Spinal cord (tissue), 10 donors: Measurements from ENCODE around the gene ARHGAP31. TPM values are rescaled to one million over a fixed set of nuclear protein-coding genes. Genes with fewer than 3 reads are reported as not detected.
A peak's percentile ranks its signal among the peaks of the same experiment; 100 is the strongest.
"Not testable (repeated sequence)": the region's sequence is repeated elsewhere in the genome, so short reads cannot be mapped to it uniquely, and the experiment has no call there.

Experiments used
- DNase-seq, 6 donors: peaks; one replicate each; pipeline versions ENCODE4 v3.0.0 to v3.0.0-alpha.2; 2013 to 2015; ENCODE audit warnings: low spot score in 6 of 6, low read depth in 4 of 6
- H3K27ac ChIP-seq: one replicate; pipeline ENCODE4 v1.5.1; 2013; ENCODE audit warnings: low read depth, low read length, control low read depth
- H3K27me3 ChIP-seq: one replicate; pipeline ENCODE4 v1.6.1; 2013; ENCODE audit warnings: low read length; ENCODE audit not compliant: control insufficient read depth, insufficient read depth
- H3K36me3 ChIP-seq: one replicate; pipeline ENCODE4 v1.6.1; 2013; ENCODE audit warnings: low read length; ENCODE audit not compliant: control insufficient read depth, insufficient read depth
- H3K4me1 ChIP-seq: one replicate; pipeline ENCODE4 v1.6.1; 2013; ENCODE audit warnings: low read length; ENCODE audit not compliant: control insufficient read depth, insufficient read depth
- H3K4me3 ChIP-seq: one replicate; pipeline ENCODE4 v1.5.1; 2013; ENCODE audit warnings: low read depth, low read length, control low read depth
- H3K9me3 ChIP-seq: one replicate; pipeline ENCODE4 v1.6.1; 2013; ENCODE audit warnings: low read length; ENCODE audit not compliant: control insufficient read depth, insufficient read depth
- WGBS: methylation state at CpG from one replicate; pipeline ENCODE4 v1.1.5; 2013; ENCODE audit warnings: missing lambda C conversion rate; ENCODE audit not compliant: insufficient coverage; 5-methylcytosine and 5-hydroxymethylcytosine counted together
- polyA plus RNA-seq, 2 donors: library from polyadenylated mRNA; unstranded; fragments of 120-200 nt; gene quantifications; one replicate each; pipeline ENCODE4 v1.2.1, GENCODE V29; 2013; ENCODE audit not compliant: insufficient read length in 2 of 2
- total RNA-seq, 2 donors: library from RNA; depleted of rRNA in 1 of 2; stranded (reverse); fragments of 120-200 nt in 1 of 2; fragments of >200 nt in 1 of 2; gene quantifications; one replicate each; pipeline versions ENCODE4 v1.2.3 to v1.2.4, GENCODE V29; 2013 to 2014
- donor health status: healthy.

Gene ARHGAP31
- total and polyA plus RNA-seq, 4 donors, result 15.0 to 27.9 (median 21.4) TPM

DNA sequence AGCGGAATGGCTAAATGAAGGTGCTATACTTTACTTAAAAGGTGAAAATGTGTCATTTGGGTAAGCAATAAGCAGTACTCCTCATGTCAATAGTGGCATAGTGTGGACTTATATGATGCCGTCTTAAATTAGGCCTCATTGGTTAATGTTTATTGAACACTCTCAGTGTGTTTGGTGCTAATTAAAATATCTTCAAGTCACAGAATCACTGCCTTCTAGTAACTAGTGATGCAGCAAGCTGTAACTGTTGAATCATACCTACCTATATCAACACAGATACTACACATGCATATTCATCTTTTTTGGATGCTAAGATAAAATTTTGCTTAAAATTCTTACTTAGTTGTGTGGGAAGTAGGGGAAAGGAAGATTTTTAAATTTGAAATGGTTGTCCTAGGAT lies 30.7 kb downstream of the ARHGAP31 start:
- no peaks in the 10 kb centered on the region for H3K36me3 ChIP-seq
- no peaks in the 10 kb centered on the region for H3K9me3 ChIP-seq
- DNase-seq, result no peak
- no CpG with 5 or more reads among the region's 2 CpGs for WGBS
- no peak overlapping the region for H3K27ac ChIP-seq
- H3K4me3 ChIP-seq, result no peak overlapping the region
- H3K4me1 ChIP-seq, result peaks cover 31% of the 10 kb centered on the region
- H3K27me3 ChIP-seq, result no peaks in the 10 kb centered on the region

DNA sequence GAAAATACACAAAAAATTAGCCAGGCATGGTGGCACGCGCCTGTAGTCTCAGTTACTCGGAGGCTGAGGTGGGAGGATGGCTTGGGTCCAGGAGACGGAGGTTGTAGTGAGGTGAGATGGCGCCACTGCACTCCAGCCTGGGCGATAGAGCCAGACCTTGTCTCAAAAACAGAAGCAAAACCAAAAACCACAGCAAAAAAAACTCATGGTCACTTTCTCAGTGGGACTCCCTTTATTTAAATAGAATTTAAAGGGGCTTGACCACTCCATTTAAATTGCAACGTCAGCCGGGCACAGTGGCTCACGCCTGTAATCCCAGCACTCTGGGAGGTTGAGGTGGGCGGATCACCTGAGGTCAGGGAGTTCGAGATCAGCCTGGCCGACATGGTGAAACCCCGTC lies 32.8 kb downstream of the ARHGAP31 start:
- 91% methylated on average over 7 of the region's 13 CpGs for WGBS
- Histone ChIP-seq H3K36me3 (no peaks in the 10 kb centered on the region), H3K27me3 (no peaks in the 10 kb centered on the region), H3K4me1 (peaks cover 43% of the 10 kb centered on the region), H3K4me3 (no peak overlapping the region), H3K27ac (no peak overlapping the region), H3K9me3 (no peaks in the 10 kb centered on the region)
- no peak for DNase-seq

GRCh38 chr3:119329551-119329950 lies 35.4 kb downstream of the ARHGAP31 start:
- H3K27ac ChIP-seq, result peak overlapping the region; percentile 93
- H3K36me3 ChIP-seq, result peaks cover 2% of the 10 kb centered on the region
- peaks cover 42% of the 10 kb centered on the region for H3K4me1 ChIP-seq
- H3K4me3 ChIP-seq, result no peak overlapping the region
- H3K27me3 ChIP-seq, result no peaks in the 10 kb centered on the region
- DNase-seq, result peak in 5 of 6 donors; percentile 54 to 92 (median 79)
- 25% methylated on average over 7 of the region's 7 CpGs for WGBS
- H3K9me3 ChIP-seq, result no peaks in the 10 kb centered on the region

DNA sequence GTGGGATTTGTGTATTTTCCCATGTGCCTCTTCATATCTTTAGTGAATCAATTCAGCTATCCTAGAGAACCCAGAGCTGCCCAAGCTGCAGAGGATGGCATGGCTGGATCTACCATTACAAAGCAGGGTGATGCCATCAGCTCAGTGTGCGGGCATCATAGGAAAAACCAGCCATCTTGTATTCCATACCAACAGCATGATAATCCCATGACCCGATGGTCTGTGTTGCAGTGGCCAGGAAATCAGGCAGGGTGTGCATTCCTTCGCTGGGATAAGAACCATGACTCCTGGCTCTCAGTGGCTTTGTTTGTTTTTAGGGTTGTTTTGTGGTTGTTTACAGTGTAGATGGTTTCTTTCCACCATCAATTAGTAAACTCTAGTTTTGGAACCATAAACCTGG lies 36.0 kb downstream of the ARHGAP31 start:
- WGBS, result no CpG with 5 or more reads among the region's 3 CpGs
- DNase-seq, result no peak
- Histone ChIP-seq H3K4me1 (peaks cover 43% of the 10 kb centered on the region), H3K27me3 (no peaks in the 10 kb centered on the region), H3K27ac (peak overlapping the region; percentile 93), H3K36me3 (peaks cover 2% of the 10 kb centered on the region), H3K4me3 (no peak overlapping the region), H3K9me3 (no peaks in the 10 kb centered on the region)

GRCh38 chr3:119330858-119331257 lies 36.7 kb downstream of the ARHGAP31 start:
- no peak overlapping the region for H3K4me3 ChIP-seq
- H3K36me3 ChIP-seq, result peaks cover 2% of the 10 kb centered on the region
- H3K27ac ChIP-seq, result peak overlapping the region; percentile 93
- WGBS, result no CpG with 5 or more reads among the region's 4 CpGs
- no peak for DNase-seq
- H3K9me3 ChIP-seq, result no peaks in the 10 kb centered on the region
- no peaks in the 10 kb centered on the region for H3K27me3 ChIP-seq
- H3K4me1 ChIP-seq, result peaks cover 43% of the 10 kb centered on the region

DNA sequence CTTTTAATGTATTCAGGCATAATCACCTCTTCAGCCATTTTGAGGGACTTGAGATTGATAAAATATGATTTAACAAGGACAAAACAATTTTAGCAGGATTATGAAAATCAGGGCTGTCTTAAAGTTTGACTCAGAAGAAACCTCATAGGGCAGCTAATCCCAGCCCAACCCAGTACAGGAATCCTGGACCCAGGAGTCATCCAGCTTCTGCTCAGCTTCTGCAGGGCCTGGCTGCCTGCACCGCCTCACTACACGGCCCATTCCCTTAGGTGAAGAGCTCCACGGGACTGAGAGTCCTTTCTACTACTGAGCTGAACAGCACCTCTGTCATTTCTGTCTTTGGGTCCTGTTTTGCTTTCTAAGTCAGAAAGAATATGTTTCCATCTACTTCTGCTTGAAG lies 37.5 kb downstream of the ARHGAP31 start:
- Histone ChIP-seq H3K36me3 (peaks cover 2% of the 10 kb centered on the region), H3K27ac (peak overlapping the region; percentile 6), H3K4me1 (peaks cover 42% of the 10 kb centered on the region), H3K9me3 (no peaks in the 10 kb centered on the region), H3K4me3 (no peak overlapping the region), H3K27me3 (no peaks in the 10 kb centered on the region)
- WGBS, result 69% methylated on average over 3 of the region's 3 CpGs
- DNase-seq, result no peak

DNA sequence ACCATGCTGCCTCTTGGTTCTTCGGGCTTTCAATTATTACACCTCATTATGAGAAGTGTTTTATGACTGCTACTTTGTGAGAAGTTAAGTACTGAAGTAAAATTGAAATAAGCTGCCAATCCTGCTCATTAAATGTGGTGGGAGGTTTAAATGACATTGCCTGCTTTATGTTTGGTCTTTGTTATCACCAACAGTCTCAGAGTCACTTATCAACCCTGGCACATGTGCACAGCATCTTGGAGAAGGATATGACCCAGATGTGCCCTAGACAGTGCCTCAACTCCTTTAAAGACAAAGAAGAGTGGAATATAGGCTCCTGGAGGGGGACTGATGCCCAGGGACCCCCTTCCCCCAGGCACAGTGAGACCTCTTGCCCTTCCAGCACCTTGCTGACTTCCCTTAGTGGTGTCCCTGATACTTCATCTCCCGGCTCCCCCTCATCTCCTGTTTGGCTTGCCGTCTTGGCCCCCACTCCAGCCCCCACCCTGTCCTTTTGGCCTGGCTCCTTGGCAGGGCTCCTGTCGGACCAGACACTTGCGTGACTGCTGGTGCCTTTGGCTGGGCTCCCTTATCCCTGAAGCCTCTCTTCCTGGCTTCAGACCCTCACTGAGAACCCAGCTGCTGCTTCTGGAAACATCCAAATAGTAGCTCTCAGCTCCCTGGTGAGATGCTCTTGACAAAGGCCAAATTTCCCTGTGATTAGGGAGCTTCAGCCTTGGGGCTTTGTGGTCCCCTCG lies 39.8 kb downstream of the ARHGAP31 start:
- DNase-seq, result peak in 1 of 6 donors; percentile 36
- H3K27ac ChIP-seq, result peak overlapping the region; percentile 47
- peaks cover 2% of the 10 kb centered on the region for H3K36me3 ChIP-seq
- no peak overlapping the region for H3K4me3 ChIP-seq
- H3K4me1 ChIP-seq, result peaks cover 35% of the 10 kb centered on the region
- WGBS, result 29% methylated on average over 4 of the region's 6 CpGs
- no peaks in the 10 kb centered on the region for H3K27me3 ChIP-seq
- no peaks in the 10 kb centered on the region for H3K9me3 ChIP-seq

GRCh38 chr3:119336823-119337222 lies 42.6 kb downstream of the ARHGAP31 start:
- no peak overlapping the region for H3K27ac ChIP-seq
- H3K4me1 ChIP-seq, result peaks cover 20% of the 10 kb centered on the region
- DNase-seq, result no peak
- no peaks in the 10 kb centered on the region for H3K9me3 ChIP-seq
- no peak overlapping the region for H3K4me3 ChIP-seq
- peaks cover 2% of the 10 kb centered on the region for H3K36me3 ChIP-seq
- 61% methylated on average over 2 of the region's 5 CpGs for WGBS
- no peaks in the 10 kb centered on the region for H3K27me3 ChIP-seq

DNA sequence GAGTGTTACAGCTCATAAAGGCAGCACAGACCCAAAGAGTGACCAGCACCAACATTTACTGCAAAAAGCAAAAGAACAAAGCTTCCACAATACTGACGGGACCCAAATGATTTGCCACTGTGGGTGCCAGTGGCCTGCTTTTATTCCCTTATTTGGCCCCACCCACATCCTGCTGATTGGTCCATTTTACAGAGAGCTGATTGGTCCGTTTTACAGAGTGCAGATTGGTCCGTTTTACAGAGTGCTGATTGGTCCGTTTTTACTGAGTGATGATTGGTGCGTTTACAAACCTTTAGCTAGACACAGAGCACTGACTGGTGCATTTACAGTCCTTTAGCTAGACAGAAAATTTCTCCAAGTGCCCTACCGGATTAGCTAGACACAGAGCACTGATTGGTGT lies 43.2 kb downstream of the ARHGAP31 start:
- not testable (repeated sequence) for DNase-seq, H3K27me3 ChIP-seq, H3K9me3 ChIP-seq, H3K36me3 ChIP-seq, H3K27ac ChIP-seq, H3K4me3 ChIP-seq
- 100% methylated on average over 2 of the region's 6 CpGs for WGBS
- H3K4me1 ChIP-seq, result peaks cover 14% of the 10 kb centered on the region

- no peaks in the 10 kb centered on the region for H3K9me3 ChIP-seq
- peaks cover 2% of the 10 kb centered on the region for H3K36me3 ChIP-seq
- peaks cover 11% of the 10 kb centered on the region for H3K4me1 ChIP-seq
- DNase-seq, result no peak
- no peaks in the 10 kb centered on the region for H3K27me3 ChIP-seq
- no peak overlapping the region for H3K4me3 ChIP-seq
- no peak overlapping the region for H3K27ac ChIP-seq
Observed at GRCh38 chr3:119338754-119339153, 44.6 kb downstream of the ARHGAP31 start.
